Measurements from ENCODE around the gene PGF.

The PGF gene

GRCh38 chr14:74956027-74956279 is 556 bp upstream of the PGF start:
- no peaks in the 10 kb centered on the region for H3K36me3 ChIP-seq (ENCODE audit: control insufficient read depth, insufficient read depth, low read length)
- H3K27ac ChIP-seq (ENCODE audit: low read depth, low read length), result no peak overlapping the region
- peak overlapping the region; percentile 70 for H3K4me3 ChIP-seq (ENCODE audit: low read depth, low read length)
- H3K9ac ChIP-seq (ENCODE audit: low read length), result peak overlapping the region; percentile 8
- H3K27me3 ChIP-seq (ENCODE audit: control insufficient read depth, insufficient read depth, low read length), result peaks cover 13% of the 10 kb centered on the region
- no peaks in the 10 kb centered on the region for H3K9me3 ChIP-seq (ENCODE audit: control insufficient read depth, insufficient read depth, low read depth, low read length)
- peaks cover 33% of the 10 kb centered on the region for H3K4me1 ChIP-seq (ENCODE audit: control insufficient read depth, insufficient read depth, low read length)

DNA sequence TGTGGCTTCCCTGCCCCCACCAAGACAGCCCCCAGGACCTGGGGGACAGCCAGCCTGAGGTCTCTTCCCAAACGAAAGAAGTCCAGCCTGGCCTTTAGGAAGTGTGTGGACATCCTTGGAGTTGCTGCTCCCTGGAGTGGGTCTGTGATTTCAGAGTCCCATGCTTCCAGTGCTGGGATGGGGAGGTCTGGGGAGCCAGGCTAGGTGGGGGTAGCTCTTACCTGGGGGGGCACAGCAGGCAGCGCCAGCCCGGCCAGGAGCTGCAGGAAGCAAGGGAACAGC is 509 bp downstream of the PGF start:
- no peak overlapping the region for H3K27ac ChIP-seq (ENCODE audit: low read depth, low read length)
- H3K4me3 ChIP-seq (ENCODE audit: low read depth, low read length), result peak overlapping the region; percentile 70
- no peaks in the 10 kb centered on the region for H3K36me3 ChIP-seq (ENCODE audit: control insufficient read depth, insufficient read depth, low read length)
- peak overlapping the region; percentile 64 for H3K9ac ChIP-seq (ENCODE audit: low read length)
- H3K9me3 ChIP-seq (ENCODE audit: control insufficient read depth, insufficient read depth, low read depth, low read length), result no peaks in the 10 kb centered on the region
- H3K27me3 ChIP-seq (ENCODE audit: control insufficient read depth, insufficient read depth, low read length), result peaks cover 13% of the 10 kb centered on the region
- H3K4me1 ChIP-seq (ENCODE audit: control insufficient read depth, insufficient read depth, low read length), result peaks cover 37% of the 10 kb centered on the region

GRCh38 chr14:74954232-74954946 is 1.0 kb downstream of the PGF start:
- peak overlapping the region; percentile 70 for H3K4me3 ChIP-seq (ENCODE audit: low read depth, low read length)

DNA sequence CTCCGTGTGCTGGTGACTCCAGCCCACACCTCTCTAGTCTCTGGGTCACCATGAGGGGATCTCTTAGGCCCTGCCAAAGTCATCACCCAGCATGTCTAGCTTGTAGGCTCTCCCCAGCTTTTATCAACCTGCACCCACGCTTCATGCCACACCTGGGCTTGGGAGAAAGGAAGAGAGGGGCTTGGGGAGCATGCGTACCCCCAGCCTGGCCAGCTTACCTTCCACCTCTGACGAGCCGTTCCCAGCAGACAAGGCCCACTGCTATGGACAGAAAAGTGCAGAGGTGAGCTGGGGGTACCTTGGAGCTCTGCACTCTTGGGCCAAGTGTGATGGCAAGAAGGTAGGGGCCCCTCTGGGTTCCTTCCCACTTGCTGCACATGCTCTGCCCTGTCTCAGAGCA is 1.7 kb downstream of the PGF start:
- peaks cover 37% of the 10 kb centered on the region for H3K4me1 ChIP-seq (ENCODE audit: control insufficient read depth, insufficient read depth, low read length)
- peak overlapping the region; percentile 70; the same call in 1 of the 2 replicates for H3K4me3 ChIP-seq (ENCODE audit: low read depth, low read length)
- H3K9me3 ChIP-seq (ENCODE audit: control insufficient read depth, insufficient read depth, low read depth, low read length), result no peaks in the 10 kb centered on the region
- H3K27ac ChIP-seq (ENCODE audit: low read depth, low read length), result no peak overlapping the region
- H3K27me3 ChIP-seq (ENCODE audit: control insufficient read depth, insufficient read depth, low read length), result peaks cover 13% of the 10 kb centered on the region
- H3K9ac ChIP-seq (ENCODE audit: low read length), result peak overlapping the region; percentile 43
- H3K36me3 ChIP-seq (ENCODE audit: control insufficient read depth, insufficient read depth, low read length), result peaks cover 6% of the 10 kb centered on the region; the same call in 1 of the 2 replicates

More at GRCh38 chr14:74954232-74954946, 1.0 kb downstream of the PGF start:
- no peaks in the 10 kb centered on the region for H3K36me3 ChIP-seq (ENCODE audit: control insufficient read depth, insufficient read depth, low read length)
- H3K4me1 ChIP-seq (ENCODE audit: control insufficient read depth, insufficient read depth, low read length), result peaks cover 37% of the 10 kb centered on the region
- no peak overlapping the region for H3K27ac ChIP-seq (ENCODE audit: low read depth, low read length)
- peak overlapping the region; percentile 43 for H3K9ac ChIP-seq (ENCODE audit: low read length)
- H3K27me3 ChIP-seq (ENCODE audit: control insufficient read depth, insufficient read depth, low read length), result peaks cover 13% of the 10 kb centered on the region
- H3K9me3 ChIP-seq (ENCODE audit: control insufficient read depth, insufficient read depth, low read depth, low read length), result no peaks in the 10 kb centered on the region

DNA sequence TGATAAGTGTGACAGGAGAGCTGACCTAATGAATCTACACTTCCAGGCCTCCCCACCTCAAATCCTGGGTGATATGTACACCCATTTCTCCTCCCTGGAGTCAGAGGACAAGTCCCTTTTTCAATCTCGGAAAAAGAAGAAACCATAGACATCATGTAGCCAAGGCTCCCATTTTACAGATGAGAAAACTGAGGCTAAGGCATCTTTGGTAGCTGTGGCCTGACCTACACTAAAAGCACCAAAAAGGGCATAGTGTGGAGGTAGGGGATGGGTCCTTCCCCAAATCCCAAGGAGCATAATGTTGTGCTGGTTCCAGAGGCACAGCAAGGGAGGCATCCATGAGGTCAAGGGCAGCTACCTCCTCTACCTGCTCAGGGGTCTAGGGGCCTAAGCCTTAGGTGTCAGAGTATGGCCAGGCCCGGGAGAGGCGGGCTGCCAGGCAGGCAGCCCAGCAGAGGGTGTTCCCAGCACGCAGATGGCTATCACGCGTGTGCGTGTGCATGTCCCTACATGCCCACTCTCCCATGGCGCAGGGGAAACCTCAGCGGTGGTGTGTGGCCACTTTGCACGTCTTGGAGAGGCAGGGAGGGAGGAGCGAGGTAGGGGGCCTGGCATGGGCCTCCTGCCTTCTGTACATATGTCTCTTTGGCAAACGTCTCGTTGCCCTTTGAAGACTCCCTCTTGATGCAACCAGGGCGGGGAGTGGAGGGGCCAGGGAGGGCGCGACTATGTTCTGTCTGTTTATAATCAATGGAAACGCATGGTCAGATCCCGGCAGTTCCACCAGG is 2.5 kb downstream of the PGF start:
- peaks cover 13% of the 10 kb centered on the region for H3K27me3 ChIP-seq (ENCODE audit: control insufficient read depth, insufficient read depth, low read length)
- H3K4me1 ChIP-seq (ENCODE audit: control insufficient read depth, insufficient read depth, low read length), result peaks cover 37% of the 10 kb centered on the region
- H3K27ac ChIP-seq (ENCODE audit: low read depth, low read length), result no peak overlapping the region
- no peak overlapping the region for H3K9ac ChIP-seq (ENCODE audit: low read length)
- H3K9me3 ChIP-seq (ENCODE audit: control insufficient read depth, insufficient read depth, low read depth, low read length), result no peaks in the 10 kb centered on the region
- H3K4me3 ChIP-seq (ENCODE audit: low read depth, low read length), result no peak overlapping the region
- peaks cover 6% of the 10 kb centered on the region; the same call in 1 of the 2 replicates for H3K36me3 ChIP-seq (ENCODE audit: control insufficient read depth, insufficient read depth, low read length)

GRCh38 chr14:74952180-74952665 is 3.2 kb downstream of the PGF start:
- Histone ChIP-seq H3K4me3 (ENCODE audit: low read depth, low read length) (no peak overlapping the region), H3K9ac (ENCODE audit: low read length) (no peak overlapping the region), H3K36me3 (ENCODE audit: control insufficient read depth, insufficient read depth, low read length) (peaks cover 6% of the 10 kb centered on the region; the same call in 1 of the 2 replicates), H3K4me1 (ENCODE audit: control insufficient read depth, insufficient read depth, low read length) (peaks cover 37% of the 10 kb centered on the region), H3K27me3 (ENCODE audit: control insufficient read depth, insufficient read depth, low read length) (peaks cover 13% of the 10 kb centered on the region), H3K9me3 (ENCODE audit: control insufficient read depth, insufficient read depth, low read depth, low read length) (no peaks in the 10 kb centered on the region), H3K27ac (ENCODE audit: low read depth, low read length) (0 out of 2 replicates have a peak overlapping the region, but pooled peaks have one; percentile 36)

GRCh38 chr14:74951443-74952179 is 3.8 kb downstream of the PGF start:
- H3K36me3 ChIP-seq (ENCODE audit: control insufficient read depth, insufficient read depth, low read length), result peaks cover 6% of the 10 kb centered on the region; the same call in 1 of the 2 replicates
- no peak overlapping the region for H3K4me3 ChIP-seq (ENCODE audit: low read depth, low read length)
- H3K4me1 ChIP-seq (ENCODE audit: control insufficient read depth, insufficient read depth, low read length), result peaks cover 36% of the 10 kb centered on the region
- no peaks in the 10 kb centered on the region for H3K9me3 ChIP-seq (ENCODE audit: control insufficient read depth, insufficient read depth, low read depth, low read length)
- peaks cover 13% of the 10 kb centered on the region for H3K27me3 ChIP-seq (ENCODE audit: control insufficient read depth, insufficient read depth, low read length)
- no peak overlapping the region for H3K9ac ChIP-seq (ENCODE audit: low read length)
- H3K27ac ChIP-seq (ENCODE audit: low read depth, low read length), result 0 out of 2 replicates have a peak overlapping the region, but pooled peaks have one; percentile 36

- Histone ChIP-seq H3K9ac (ENCODE audit: low read length) (no peak overlapping the region), H3K4me1 (ENCODE audit: control insufficient read depth, insufficient read depth, low read length) (peaks cover 32% of the 10 kb centered on the region), H3K27ac (ENCODE audit: low read depth, low read length) (no peak overlapping the region)
These were observed 4.5 kb downstream of the PGF start for GRCh38 chr14:74950795-74951442.

GRCh38 chr14:74949859-74950573 is 5.4 kb downstream of the PGF start:
- H3K27me3 ChIP-seq (ENCODE audit: control insufficient read depth, insufficient read depth, low read length), result 0 out of 2 replicates have a peak, but pooled peaks cover 2% of the 10 kb centered on the region
- no peak overlapping the region for H3K4me3 ChIP-seq (ENCODE audit: low read depth, low read length)
- H3K36me3 ChIP-seq (ENCODE audit: control insufficient read depth, insufficient read depth, low read length), result peaks cover 6% of the 10 kb centered on the region; the same call in 1 of the 2 replicates
- H3K4me1 ChIP-seq (ENCODE audit: control insufficient read depth, insufficient read depth, low read length), result peaks cover 29% of the 10 kb centered on the region
- H3K9ac ChIP-seq (ENCODE audit: low read length), result no peak overlapping the region
- H3K9me3 ChIP-seq (ENCODE audit: control insufficient read depth, insufficient read depth, low read depth, low read length), result no peaks in the 10 kb centered on the region
- no peak overlapping the region for H3K27ac ChIP-seq (ENCODE audit: low read depth, low read length)

More at GRCh38 chr14:74950795-74951442, 4.5 kb downstream of the PGF start:
- H3K27me3 ChIP-seq (ENCODE audit: control insufficient read depth, insufficient read depth, low read length), result peaks cover 6% of the 10 kb centered on the region
- H3K4me3 ChIP-seq (ENCODE audit: low read depth, low read length), result no peak overlapping the region
- peaks cover 6% of the 10 kb centered on the region; the same call in 1 of the 2 replicates for H3K36me3 ChIP-seq (ENCODE audit: control insufficient read depth, insufficient read depth, low read length)
- no peaks in the 10 kb centered on the region for H3K9me3 ChIP-seq (ENCODE audit: control insufficient read depth, insufficient read depth, low read depth, low read length)

GRCh38 chr14:74949191-74949601 is 6.2 kb downstream of the PGF start:
- Histone ChIP-seq H3K9me3 (ENCODE audit: control insufficient read depth, insufficient read depth, low read depth, low read length) (no peaks in the 10 kb centered on the region), H3K36me3 (ENCODE audit: control insufficient read depth, insufficient read depth, low read length) (peaks cover 6% of the 10 kb centered on the region; the same call in 1 of the 2 replicates), H3K9ac (ENCODE audit: low read length) (no peak overlapping the region), H3K27me3 (ENCODE audit: control insufficient read depth, insufficient read depth, low read length) (no peaks in the 10 kb centered on the region), H3K4me3 (ENCODE audit: low read depth, low read length) (no peak overlapping the region), H3K27ac (ENCODE audit: low read depth, low read length) (no peak overlapping the region), H3K4me1 (ENCODE audit: control insufficient read depth, insufficient read depth, low read length) (peaks cover 23% of the 10 kb centered on the region)

Measured in HUES6 (cell line).